DOHH2 (cell line): Measurements from ENCODE around the gene VAT1.

Source experiments
- H3F3A ChIP-seq: fragments of 200-600 bp; sonication (generic), shearing (Covaris generic); 2 replicates; pipeline ENCODE4 v1.6.0; 2016; ENCODE audit warnings: antibody characterized with exemption, mild to moderate bottlenecking; ENCODE audit not compliant: control insufficient read depth, insufficient read depth
- H3K27ac ChIP-seq: fragments of 200-600 bp; sonication (generic); 2 replicates; pipeline ENCODE4 v1.5.1; 2014; ENCODE audit warnings: low read depth, mild to moderate bottlenecking, low read length, moderate library complexity
- H3K27me3 ChIP-seq: fragments of 200-600 bp; sonication (generic); 2 replicates; pipeline ENCODE4 v1.6.1; 2014; ENCODE audit warnings: mild to moderate bottlenecking, low read length, mixed read lengths; ENCODE audit not compliant: control insufficient read depth
- H3K36me3 ChIP-seq: fragments of 200-600 bp; sonication (generic); 2 replicates; pipeline ENCODE4 v1.6.1; 2014; ENCODE audit warnings: mild to moderate bottlenecking, low read length, moderate library complexity, mixed read lengths; ENCODE audit not compliant: control insufficient read depth
- H3K4me1 ChIP-seq: fragments of 200-600 bp; sonication (generic); 2 replicates; pipeline ENCODE4 v1.6.1; 2014; ENCODE audit warnings: mild to moderate bottlenecking, low read length, mixed read lengths; ENCODE audit not compliant: control insufficient read depth
- H3K4me2 ChIP-seq: fragments of 200-600 bp; sonication (generic); 2 replicates; pipeline ENCODE4 v1.6.0; 2014; ENCODE audit warnings: mild to moderate bottlenecking, low read length, moderate library complexity
- H3K4me3 ChIP-seq: fragments of 200-600 bp; sonication (generic); 2 replicates; pipeline ENCODE4 v1.5.1; 2014; ENCODE audit warnings: mild to moderate bottlenecking, low read length, mixed read lengths
- H3K79me2 ChIP-seq: fragments of 200-600 bp; sonication (generic); 2 replicates; pipeline ENCODE4 v1.6.1; 2014; ENCODE audit warnings: mild to moderate bottlenecking, low read length, mixed read lengths; ENCODE audit not compliant: control insufficient read depth
- H3K9me2 ChIP-seq: fragments of 200-600 bp; sonication (generic); replicated peaks from 2 replicates; pipeline ENCODE4 v1.6.1; 2014; ENCODE audit warnings: mild to moderate bottlenecking, low read length, mixed read lengths; ENCODE audit not compliant: control insufficient read depth
- H3K9me3 ChIP-seq: fragments of 200-600 bp; sonication (generic); 2 replicates; pipeline ENCODE4 v1.6.1; 2014; ENCODE audit warnings: antibody characterized with exemption, low read length, mixed read lengths; ENCODE audit not compliant: control insufficient read depth, insufficient read depth
- H4K20me1 ChIP-seq: fragments of 200-600 bp; sonication (generic); 2 replicates; pipeline ENCODE4 v1.6.0; 2014; ENCODE audit warnings: low read depth, mild to moderate bottlenecking, antibody characterized with exemption, low read length, moderate library complexity; ENCODE audit not compliant: control insufficient read depth, insufficient read depth
- EZH2phosphoT487 ChIP-seq: fragments of 200-600 bp; sonication (generic); IDR thresholded peaks from 2 replicates; pipeline ENCODE4 v1.6.1; 2017; ENCODE audit warnings: borderline replicate concordance, mild to moderate bottlenecking, antibody characterized with exemption, low read length, moderate library complexity, mixed read lengths
- TF ChIP-seq, protein P1 (sequence below): fragments of 200-600 bp; sonication (generic); IDR thresholded peaks from one replicate; pipeline ENCODE4 v1.5.1; 2014; ENCODE audit warnings: antibody characterized with exemption, mild to moderate bottlenecking, low read depth, low read length; ENCODE audit not compliant: poor library complexity, severe bottlenecking

VAT1 gene

DNA sequence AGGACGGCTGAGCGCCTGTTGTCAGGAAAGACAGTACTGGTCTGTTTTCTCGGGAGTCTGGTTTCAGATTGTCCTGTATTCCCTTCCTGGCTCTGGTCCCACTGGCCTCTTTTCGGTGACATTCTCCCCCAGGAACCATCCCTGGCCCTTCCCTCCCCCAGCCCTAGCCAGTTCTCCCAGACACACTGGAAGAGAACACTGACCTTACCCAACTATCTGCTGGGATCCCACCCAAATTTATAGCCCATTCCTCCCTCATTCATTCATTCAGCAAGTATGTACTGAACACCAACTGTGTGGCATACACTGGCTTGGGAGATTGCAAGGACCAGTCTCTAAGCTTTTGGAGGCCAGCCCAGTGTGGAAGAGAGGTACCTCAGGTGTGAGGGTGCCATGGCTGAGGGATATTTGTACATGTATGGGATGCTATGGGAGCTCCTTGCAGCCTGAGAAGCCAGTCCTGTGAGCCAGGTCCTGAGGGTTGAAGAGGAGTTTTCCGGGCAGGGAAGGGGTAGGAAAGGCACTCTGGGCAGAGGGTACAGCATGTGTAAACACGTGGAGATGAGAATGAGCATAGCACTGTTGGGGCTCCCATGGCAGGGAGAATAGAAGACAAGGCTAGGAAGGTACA, 8.1 kb upstream of the VAT1 start:
- Histone ChIP-seq H3K9me3 (no peaks in the 10 kb centered on the region), H3K36me3 (no peaks in the 10 kb centered on the region), H3K4me3 (no peak overlapping the region), H3K27me3 (peaks cover 17% of the 10 kb centered on the region), H4K20me1 (no peaks in the 10 kb centered on the region), H3K27ac (no peak overlapping the region), H3K79me2 (no peaks in the 10 kb centered on the region), H3K4me2 (no peak overlapping the region), H3K4me1 (peaks cover 2% of the 10 kb centered on the region; the same call in 1 of the 2 replicates), H3K9me2 (no peaks in the 10 kb centered on the region), H3F3A (no peaks in the 10 kb centered on the region)
- TF ChIP-seq, protein P1, sequence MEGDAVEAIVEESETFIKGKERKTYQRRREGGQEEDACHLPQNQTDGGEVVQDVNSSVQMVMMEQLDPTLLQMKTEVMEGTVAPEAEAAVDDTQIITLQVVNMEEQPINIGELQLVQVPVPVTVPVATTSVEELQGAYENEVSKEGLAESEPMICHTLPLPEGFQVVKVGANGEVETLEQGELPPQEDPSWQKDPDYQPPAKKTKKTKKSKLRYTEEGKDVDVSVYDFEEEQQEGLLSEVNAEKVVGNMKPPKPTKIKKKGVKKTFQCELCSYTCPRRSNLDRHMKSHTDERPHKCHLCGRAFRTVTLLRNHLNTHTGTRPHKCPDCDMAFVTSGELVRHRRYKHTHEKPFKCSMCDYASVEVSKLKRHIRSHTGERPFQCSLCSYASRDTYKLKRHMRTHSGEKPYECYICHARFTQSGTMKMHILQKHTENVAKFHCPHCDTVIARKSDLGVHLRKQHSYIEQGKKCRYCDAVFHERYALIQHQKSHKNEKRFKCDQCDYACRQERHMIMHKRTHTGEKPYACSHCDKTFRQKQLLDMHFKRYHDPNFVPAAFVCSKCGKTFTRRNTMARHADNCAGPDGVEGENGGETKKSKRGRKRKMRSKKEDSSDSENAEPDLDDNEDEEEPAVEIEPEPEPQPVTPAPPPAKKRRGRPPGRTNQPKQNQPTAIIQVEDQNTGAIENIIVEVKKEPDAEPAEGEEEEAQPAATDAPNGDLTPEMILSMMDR, result no peak
- no peak for TF ChIP-seq EZH2phosphoT487

DNA sequence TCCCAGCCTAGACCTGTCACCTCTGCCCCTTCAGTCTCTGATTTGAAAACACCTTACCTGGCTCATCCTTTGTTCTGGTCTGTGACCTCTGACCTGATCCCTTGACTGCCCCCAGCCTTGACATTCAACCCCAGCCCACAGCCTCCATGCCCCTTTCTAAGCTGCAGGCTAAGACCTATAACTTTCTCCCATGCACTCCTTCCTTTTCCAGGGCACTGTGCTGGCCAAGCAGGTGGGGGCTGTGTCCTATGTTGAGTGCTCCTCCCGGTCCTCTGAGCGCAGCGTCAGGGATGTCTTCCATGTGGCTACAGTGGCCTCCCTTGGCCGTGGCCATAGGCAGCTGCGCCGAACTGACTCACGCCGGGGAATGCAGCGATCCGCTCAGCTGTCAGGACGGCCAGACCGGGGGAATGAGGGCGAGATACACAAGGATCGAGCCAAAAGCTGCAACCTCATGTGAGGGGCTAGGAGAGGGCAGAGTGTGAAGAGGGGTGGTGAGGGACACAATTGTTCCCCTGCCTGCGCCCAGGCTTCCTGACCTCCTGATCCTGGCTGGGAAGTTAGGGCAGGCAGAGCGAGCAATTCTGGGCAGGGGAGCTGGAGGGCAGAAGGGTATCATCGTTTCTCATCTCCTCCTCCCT, 6.2 kb upstream of the VAT1 start:
- no peak overlapping the region for H3K4me2 ChIP-seq
- no peaks in the 10 kb centered on the region for H3K36me3 ChIP-seq
- H3K9me3 ChIP-seq, result no peaks in the 10 kb centered on the region
- no peak overlapping the region for H3K4me3 ChIP-seq
- no peaks in the 10 kb centered on the region for H3K9me2 ChIP-seq
- peaks cover 22% of the 10 kb centered on the region for H3K27me3 ChIP-seq
- H3K27ac ChIP-seq, result no peak overlapping the region
- peaks cover 4% of the 10 kb centered on the region; the same call in 1 of the 2 replicates for H3F3A ChIP-seq
- TF ChIP-seq, protein P1, result no peak
- no peak for TF ChIP-seq EZH2phosphoT487
- H3K4me1 ChIP-seq, result peaks cover 13% of the 10 kb centered on the region
- no peaks in the 10 kb centered on the region for H3K79me2 ChIP-seq
- no peaks in the 10 kb centered on the region for H4K20me1 ChIP-seq

DNA sequence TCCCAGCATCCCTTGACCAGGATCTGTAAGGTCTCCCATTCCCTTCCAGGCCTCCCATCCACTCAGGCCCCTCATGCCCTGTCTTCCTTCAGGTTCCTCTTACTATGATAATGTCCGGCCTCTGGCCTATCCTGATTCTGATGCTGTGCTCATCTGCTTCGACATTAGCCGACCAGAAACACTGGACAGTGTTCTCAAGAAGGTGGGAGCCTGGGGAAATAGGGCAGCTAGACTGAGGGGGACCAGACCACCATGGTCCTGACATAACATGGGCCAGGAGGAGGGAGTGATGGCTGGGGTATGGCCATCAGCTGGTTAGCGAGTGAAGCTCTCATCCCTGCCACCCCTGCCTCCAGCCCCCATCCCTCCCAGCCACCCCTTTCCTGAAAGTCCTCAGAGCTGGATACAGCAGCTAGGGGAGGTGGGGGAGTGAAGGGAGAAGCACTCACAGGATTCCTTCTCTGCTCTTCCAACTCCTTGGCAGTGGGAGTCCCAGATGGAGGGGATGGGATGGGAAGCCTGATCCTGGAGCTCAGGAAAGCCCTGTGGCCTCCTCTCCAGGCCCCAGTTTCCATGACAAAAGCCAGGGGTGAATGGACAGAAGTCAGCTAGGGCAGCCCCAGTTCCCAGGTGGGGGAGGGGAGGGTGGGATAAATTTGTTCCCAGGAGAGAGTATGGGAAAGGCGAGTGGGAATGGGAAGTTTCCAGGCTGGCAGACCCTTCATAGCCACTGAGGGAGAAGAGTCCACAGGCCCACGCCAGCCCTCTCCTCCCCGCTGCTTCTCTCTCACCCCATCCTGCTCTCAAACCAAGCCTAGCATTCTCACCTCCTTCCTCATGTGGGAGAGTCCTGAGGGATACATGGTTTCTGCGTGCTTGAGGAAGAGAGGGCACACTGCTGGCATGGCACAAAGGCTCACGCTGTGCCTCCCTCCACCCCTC, 5.2 kb upstream of the VAT1 start:
- peaks cover 13% of the 10 kb centered on the region for H3K4me1 ChIP-seq
- no peak overlapping the region for H3K27ac ChIP-seq
- no peaks in the 10 kb centered on the region for H3K79me2 ChIP-seq
- H3K27me3 ChIP-seq, result peaks cover 22% of the 10 kb centered on the region
- no peaks in the 10 kb centered on the region for H3K36me3 ChIP-seq
- no peaks in the 10 kb centered on the region for H4K20me1 ChIP-seq
- H3F3A ChIP-seq, result peaks cover 5% of the 10 kb centered on the region; the same call in 1 of the 2 replicates
- no peak overlapping the region for H3K4me3 ChIP-seq
- no peaks in the 10 kb centered on the region for H3K9me2 ChIP-seq
- no peak overlapping the region for H3K4me2 ChIP-seq
- TF ChIP-seq, protein P1, result no peak
- no peak for TF ChIP-seq EZH2phosphoT487
- H3K9me3 ChIP-seq, result no peaks in the 10 kb centered on the region
